GM18873 (cell line): ENCODE measurements around the gene GRPEL2.

ENCODE experiments used
- ATAC-seq: cut with Tn5 transposase; IDR thresholded peaks from one replicate; pipeline ENCODE4 v1.9.1; 2021; ENCODE audit warnings: mild to moderate bottlenecking, moderate library complexity, moderate number of reproducible peaks; ENCODE audit not compliant: unreplicated experiment, low FRiP score

GRPEL2 gene

DNA sequence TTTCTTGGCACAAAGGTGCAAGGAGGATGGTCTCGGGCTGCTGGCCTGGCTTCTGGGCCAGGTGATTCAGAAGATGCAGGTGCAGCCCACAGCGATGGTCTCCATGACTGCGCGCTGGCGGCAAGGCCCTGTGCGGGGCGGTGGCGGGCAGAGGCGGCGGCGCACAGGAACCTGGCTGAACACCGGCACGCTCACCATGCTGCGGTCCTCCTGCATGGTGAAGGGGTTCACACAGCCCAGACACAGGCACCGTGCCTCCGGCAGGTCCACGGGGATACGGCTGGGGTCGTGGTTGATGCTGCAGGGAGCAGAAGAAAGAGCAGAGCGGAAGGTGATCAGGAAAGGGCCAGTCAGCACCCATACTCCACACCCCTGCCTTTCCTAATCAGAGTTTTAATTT lies 29.0 kb downstream of the GRPEL2 start:
- no peak for ATAC-seq

DNA sequence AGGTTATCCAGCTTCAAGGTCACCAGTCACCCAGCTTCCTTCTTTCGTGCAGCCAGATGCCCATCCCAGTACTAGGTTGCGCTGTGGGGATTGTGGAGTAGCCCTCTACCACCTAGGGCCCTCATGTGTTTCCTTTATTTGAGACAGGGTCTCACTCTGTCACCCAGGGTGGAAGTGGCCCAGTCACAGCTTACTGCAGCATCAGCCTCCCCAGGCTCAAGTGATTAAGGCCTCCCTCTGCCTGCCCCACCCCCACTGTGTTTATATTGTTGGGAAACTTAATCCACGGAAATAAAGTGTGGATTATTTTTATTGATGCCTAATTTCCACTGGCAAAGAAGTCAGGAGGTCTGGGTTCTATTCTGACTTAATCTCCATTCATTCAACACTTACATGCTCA lies 29.5 kb downstream of the GRPEL2 start:
- no peak for ATAC-seq

- ATAC-seq = no peak
These were observed 30.1 kb downstream of the GRPEL2 start for GRCh38 chr5:149375434-149375833.

GRCh38 chr5:149376104-149376503 lies 30.8 kb downstream of the GRPEL2 start:
- no peak for ATAC-seq

GRCh38 chr5:149376711-149377447 lies 31.6 kb downstream of the GRPEL2 start:
- no peak for ATAC-seq

DNA sequence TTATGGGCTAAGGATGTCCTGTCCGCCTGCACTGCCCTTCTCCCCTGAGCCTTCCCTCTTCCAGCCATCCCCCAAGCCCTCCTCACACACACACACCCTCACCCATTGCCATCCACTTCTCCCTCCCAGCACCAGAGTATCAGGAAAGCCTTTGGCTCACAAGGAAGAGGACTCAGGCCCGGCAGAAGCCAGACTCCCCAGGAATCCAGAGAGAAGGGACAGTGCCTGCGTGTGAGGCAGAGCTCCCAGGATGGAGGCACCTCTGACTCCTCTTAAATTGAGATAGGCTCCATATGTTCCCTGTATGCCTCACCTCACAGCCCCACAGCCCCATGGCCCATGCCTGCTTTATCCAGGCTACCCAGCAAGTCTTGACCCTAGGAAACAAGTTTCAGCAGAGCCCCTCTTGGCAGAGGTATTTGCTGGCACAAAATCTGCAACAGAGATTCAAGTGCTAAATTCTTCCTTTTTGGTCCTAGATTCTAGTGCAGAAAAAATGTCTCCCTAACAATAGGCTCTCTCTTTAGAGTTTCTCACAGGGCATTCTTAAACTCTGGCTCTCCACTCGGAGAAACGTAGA lies 33.0 kb downstream of the GRPEL2 start:
- no peak for ATAC-seq

DNA sequence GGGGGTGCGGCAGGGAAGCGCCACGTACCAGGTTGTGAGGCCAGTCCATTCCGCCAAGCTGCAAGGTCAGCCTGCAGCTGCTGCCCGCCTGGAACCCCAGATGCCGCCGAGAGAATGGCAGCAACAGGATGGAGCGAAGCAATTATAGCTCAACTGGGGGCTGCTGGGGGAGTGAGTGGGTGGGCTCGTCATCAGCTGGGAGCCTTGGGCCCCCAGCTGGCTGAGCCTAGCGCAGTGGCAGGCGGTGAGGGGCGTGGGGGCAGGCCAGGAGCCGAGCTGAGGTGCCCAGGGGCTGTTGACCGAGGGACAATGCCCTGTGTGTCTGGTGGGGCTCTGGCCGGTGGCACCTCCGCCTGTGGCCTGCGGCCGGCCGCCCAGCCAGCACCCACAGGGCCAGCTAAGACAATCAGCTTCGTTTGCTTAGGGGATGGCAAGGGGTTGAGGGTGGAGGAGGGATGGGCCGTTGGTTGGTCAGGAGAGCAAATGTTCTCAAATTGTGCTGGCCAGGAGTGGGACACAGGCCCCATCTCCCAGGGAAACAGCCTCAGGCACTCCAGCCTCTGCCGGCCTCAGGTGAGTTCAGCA lies 34.0 kb downstream of the GRPEL2 start, which contains the start of gene IL17B:
IL17B (minus strand) TSS at position 116 of the 585 bp plus-strand sequence; CDS start at position 49, 67 bp downstream.
- ATAC-seq = no peak

GRCh38 chr5:149379818-149380374 lies 34.6 kb downstream of the GRPEL2 start:
- ATAC-seq = no peak

DNA sequence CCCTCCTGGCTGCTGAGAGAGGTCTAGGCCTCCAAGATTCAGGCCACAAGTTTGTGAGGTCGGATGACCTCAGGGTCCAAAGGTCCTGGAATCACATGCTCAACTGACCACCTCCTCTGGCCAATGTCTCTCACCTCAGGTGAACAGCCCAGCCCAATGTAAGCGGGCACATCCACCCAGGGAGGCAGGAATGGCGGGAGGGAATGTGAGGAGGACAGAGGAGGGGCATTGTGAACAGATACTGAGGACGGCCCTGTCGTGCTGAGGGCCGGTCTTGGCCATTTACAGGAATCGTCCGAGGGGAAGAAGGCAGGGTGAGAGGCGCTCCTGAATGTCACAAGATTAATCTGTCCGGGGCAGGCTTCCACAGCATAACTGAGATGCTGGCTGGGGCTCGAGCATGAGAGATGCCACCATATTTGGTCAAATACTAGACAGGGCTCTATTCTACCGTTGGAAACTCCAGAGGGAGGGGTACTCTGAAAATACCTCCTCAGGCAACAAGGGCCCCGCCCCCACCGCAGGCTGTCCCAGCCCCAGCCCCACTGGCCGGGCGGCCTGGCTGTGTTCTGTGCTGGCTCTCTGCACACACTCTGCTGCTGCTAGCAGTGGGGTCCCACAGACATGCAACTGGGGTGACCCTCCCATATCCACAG lies 35.3 kb downstream of the GRPEL2 start:
- no peak for ATAC-seq

DNA sequence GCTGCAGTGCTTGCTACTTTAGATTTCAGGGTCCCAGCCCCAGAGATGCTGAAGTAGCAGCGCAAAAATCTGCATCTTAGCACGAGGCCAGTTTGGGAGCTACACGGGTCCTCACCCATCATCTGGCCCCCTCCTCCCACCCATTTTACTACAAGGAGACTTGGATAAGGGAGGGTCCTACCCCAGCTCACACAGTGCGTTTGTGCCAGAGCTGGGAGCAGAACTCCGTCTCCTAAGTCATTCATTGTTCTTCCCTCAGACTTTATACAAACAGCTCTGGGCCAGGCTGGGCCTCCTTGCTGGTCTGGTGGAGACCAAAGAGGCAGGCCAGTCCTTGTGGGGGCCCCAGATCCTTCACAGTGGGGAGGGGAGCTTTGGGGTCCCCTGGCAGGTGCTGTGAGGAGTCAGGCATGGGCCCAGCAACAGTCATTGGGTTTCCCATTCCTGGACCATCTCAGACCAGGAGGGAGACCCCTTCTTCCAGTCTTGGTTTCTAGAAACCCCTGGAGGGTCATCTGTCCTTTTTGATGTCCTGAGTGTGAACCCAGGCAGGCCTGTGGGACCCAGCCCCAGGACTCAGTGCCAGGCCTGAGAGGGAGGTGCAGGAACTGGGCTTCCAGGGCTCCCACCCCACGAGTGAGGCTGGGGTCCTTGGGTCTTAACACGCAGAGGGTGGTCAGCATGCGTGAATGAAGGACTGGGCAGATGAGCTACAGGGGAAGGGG lies 36.1 kb downstream of the GRPEL2 start:
- ATAC-seq = no peak

DNA sequence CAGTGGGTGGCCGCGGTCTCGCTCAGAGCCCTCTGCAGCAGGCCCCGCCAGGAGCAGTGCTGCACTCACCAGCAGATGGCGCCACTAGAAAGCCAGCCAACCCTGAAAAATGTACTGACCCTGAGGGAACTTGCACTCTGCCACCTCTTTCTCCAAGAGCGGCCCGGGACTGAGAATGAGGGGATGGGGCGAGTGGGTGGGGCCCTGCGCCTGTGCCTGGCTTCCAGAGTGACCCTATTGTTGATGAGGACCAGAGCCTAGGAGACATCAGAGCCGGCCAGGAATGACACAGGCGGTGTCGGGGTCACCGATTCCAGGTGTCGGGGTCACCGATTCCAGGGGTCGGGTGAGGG lies 36.7 kb downstream of the GRPEL2 start:
- ATAC-seq = peak; percentile 44

GRCh38 chr5:149382517-149383220 lies 37.4 kb downstream of the GRPEL2 start:
- ATAC-seq = no peak

DNA sequence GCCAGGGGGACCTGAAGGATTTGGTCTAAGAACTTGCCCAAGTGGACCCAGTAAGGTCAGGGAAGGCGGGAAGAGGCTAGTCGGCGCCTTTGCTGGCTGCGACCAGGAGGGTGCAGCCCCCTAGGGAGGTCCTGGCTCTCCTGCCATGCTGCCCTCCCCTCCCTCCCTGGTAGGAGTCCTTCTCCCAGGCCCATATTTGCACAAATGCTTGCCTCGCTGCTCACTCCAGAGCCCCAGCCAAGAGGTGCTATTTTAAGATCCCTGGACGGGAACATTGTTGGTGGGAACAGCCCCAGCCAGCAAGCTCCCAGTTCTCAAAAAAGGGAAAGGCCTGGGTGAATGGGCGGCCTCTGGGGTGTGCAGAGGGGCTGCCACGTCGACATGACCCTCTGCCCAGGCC lies 38.1 kb downstream of the GRPEL2 start:
- ATAC-seq = no peak

GRCh38 chr5:149386166-149386565 lies 40.9 kb downstream of the GRPEL2 start:
- ATAC-seq = no peak

- ATAC-seq = no peak
These were observed 41.9 kb downstream of the GRPEL2 start for GRCh38 chr5:149387081-149387631.

DNA sequence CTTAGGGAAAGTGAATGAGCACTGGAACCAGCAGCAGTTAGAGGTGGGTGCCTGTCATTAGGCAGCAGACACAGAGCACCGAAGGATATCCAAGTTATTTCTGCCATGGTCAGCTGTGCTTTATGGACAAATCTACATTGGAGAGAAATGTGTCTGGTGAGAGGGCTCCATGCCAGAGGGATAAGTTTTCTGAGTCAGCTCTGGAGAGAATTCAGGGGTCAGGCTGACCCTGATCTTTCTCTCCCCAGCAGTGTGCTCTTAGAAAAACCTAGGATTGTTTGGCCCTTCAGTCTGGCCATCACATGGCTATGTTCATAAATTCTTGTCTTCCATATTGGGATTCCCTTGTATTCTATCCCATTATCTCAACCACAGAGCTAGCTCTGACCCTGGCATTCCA lies 42.7 kb downstream of the GRPEL2 start:
- no peak for ATAC-seq

DNA sequence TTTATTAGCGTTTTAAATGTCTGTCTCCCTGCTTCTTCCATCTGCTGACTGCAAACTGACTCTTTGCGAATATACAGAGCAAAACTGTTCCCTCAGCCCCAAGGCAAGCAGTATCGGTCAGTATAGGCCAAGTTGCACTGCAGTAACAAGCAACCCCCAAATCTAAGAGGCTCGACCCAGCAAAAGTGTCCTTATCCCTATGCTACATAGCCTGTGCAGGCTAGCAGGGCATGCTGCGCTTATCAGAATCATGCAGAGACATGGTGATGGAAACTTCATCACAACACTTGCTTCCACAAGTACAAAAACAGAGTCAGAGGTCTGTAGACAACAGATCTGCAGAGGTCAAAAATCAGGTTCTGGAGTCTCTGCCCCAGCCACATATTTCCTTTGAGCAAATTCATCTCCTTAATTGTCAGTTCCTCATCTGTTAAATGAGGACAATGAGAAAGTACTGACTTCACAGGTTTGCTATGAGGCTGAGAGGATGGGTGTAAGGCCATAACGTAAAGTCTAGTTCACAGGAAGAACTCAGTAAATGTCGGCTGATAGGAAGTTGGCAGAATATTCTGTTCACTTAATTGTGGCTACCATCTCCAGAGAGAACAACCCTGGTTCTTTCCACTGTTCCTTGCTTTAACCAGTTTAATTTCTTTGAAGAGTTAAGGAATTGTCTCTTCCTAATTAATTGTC lies 43.3 kb downstream of the GRPEL2 start:
- no peak for ATAC-seq

GRCh38 chr5:149389552-149390495 lies 44.5 kb downstream of the GRPEL2 start:
- no peak for ATAC-seq
